Lower lobe of right lung (tissue), 2 donors: Measurements from ENCODE around the gene ADGRL1. TPM values are rescaled to one million over a fixed set of nuclear protein-coding genes. Genes with fewer than 3 reads are reported as not detected.
A peak's percentile ranks its signal among the peaks of the same experiment; 100 is the strongest.

Experiments
- ATAC-seq, 2 donors: fragments of 200-7000 bp; cut with Tn5 transposase; one replicate each; pipeline ENCODE4 v1.9.1; 2020 to 2022; ENCODE audit warnings: mild to moderate bottlenecking in 2 of 2, moderate library complexity in 2 of 2
- DNase-seq: peaks from one replicate; pipeline ENCODE4 v3.0.0-alpha.2; 2020
- H3K27ac ChIP-seq: fragments of 200-600 bp; one replicate; pipeline ENCODE4 v1.8.0; 2022
- H3K27me3 ChIP-seq: fragments of 200-600 bp; one replicate; pipeline ENCODE4 v1.8.0; 2022; ENCODE audit warnings: low read depth
- H3K36me3 ChIP-seq: fragments of 200-600 bp; one replicate; pipeline ENCODE4 v1.8.0; 2022; ENCODE audit warnings: mild to moderate bottlenecking
- H3K4me1 ChIP-seq: fragments of 200-600 bp; one replicate; pipeline ENCODE4 v1.8.0; 2022
- H3K4me3 ChIP-seq: fragments of 200-600 bp; one replicate; pipeline ENCODE4 v1.8.0; 2022; ENCODE audit warnings: mild to moderate bottlenecking
- H3K9me3 ChIP-seq: fragments of 200-600 bp; one replicate; pipeline ENCODE4 v1.8.0; 2022
- CTCF ChIP-seq: fragments of 200-600 bp; IDR thresholded peaks from one replicate; pipeline ENCODE4 v1.8.0; 2022; ENCODE audit warnings: antibody characterized with exemption, mild to moderate bottlenecking
- intact Hi-C: fragments of 100-400 bp; cut with DNase I; formaldehyde crosslinking; loops from one replicate; pipeline ENCODE4 v1.11.0; 2022
- total RNA-seq: library from RNA; stranded (reverse); fragmentation: NEBNext Ultra II Directional; extraction: Animal tissue kit (Norgen Biotek cat#: 25700); gene quantifications from one replicate; pipeline ENCODE4 v1.2.1, GENCODE V29; 2021
- donor health status: DM: no; HTN: yes; CAD: no; lungs with severe emphysema.

Gene ADGRL1
- total RNA-seq, 1 donor from 2014 or later, result 28.7 TPM

GRCh38 chr19:14177496-14178074 is 28.4 kb downstream of the ADGRL1 start:
- no peak overlapping the region for H3K27ac ChIP-seq
- DNase-seq (no peak), ATAC-seq (no peak)
- intact Hi-C loops, result no loop called here
- H3K36me3 ChIP-seq, result peaks cover 32% of the 10 kb centered on the region
- no peaks in the 10 kb centered on the region for H3K4me1 ChIP-seq
- H3K4me3 ChIP-seq, result no peak overlapping the region
- TF ChIP-seq CTCF, result no peak
- no peaks in the 10 kb centered on the region for H3K9me3 ChIP-seq
- no peaks in the 10 kb centered on the region for H3K27me3 ChIP-seq

GRCh38 chr19:14175351-14175792 is 30.6 kb downstream of the ADGRL1 start:
- DNase-seq (no peak), ATAC-seq (no peak)
- no peaks in the 10 kb centered on the region for H3K27me3 ChIP-seq
- H3K27ac ChIP-seq, result no peak overlapping the region
- H3K9me3 ChIP-seq, result no peaks in the 10 kb centered on the region
- H3K4me1 ChIP-seq, result no peaks in the 10 kb centered on the region
- no peak overlapping the region for H3K4me3 ChIP-seq
- H3K36me3 ChIP-seq, result peaks cover 49% of the 10 kb centered on the region
- intact Hi-C loops, result no loop called here
- TF ChIP-seq CTCF, result no peak

- intact Hi-C loops, result no loop called here
- H3K4me1 ChIP-seq, result no peaks in the 10 kb centered on the region
- no peak overlapping the region for H3K4me3 ChIP-seq
- ATAC-seq (no peak), DNase-seq (no peak)
- H3K27ac ChIP-seq, result no peak overlapping the region
- peaks cover 54% of the 10 kb centered on the region for H3K36me3 ChIP-seq
- H3K9me3 ChIP-seq, result no peaks in the 10 kb centered on the region
- H3K27me3 ChIP-seq, result no peaks in the 10 kb centered on the region
- TF ChIP-seq CTCF, result no peak
Observed at GRCh38 chr19:14174883-14175282, 31.1 kb downstream of the ADGRL1 start.

- DNase-seq (no peak), ATAC-seq (no peak)
- Histone ChIP-seq H3K4me1 (peaks cover 20% of the 10 kb centered on the region), H3K9me3 (no peaks in the 10 kb centered on the region), H3K36me3 (peaks cover 48% of the 10 kb centered on the region), H3K27me3 (no peaks in the 10 kb centered on the region), H3K4me3 (no peak overlapping the region), H3K27ac (no peak overlapping the region)
- intact Hi-C loops, result no loop called here
- TF ChIP-seq CTCF, result no peak
Observed at GRCh38 chr19:14168993-14169392, 37.0 kb downstream of the ADGRL1 start.

GRCh38 chr19:14168259-14168972 is 37.6 kb downstream of the ADGRL1 start:
- Histone ChIP-seq H3K27me3 (no peaks in the 10 kb centered on the region), H3K4me1 (peaks cover 20% of the 10 kb centered on the region), H3K27ac (peak overlapping the region; percentile 71), H3K9me3 (no peaks in the 10 kb centered on the region), H3K36me3 (peaks cover 45% of the 10 kb centered on the region), H3K4me3 (no peak overlapping the region)
- ATAC-seq, result no peak
- intact Hi-C loops, result no loop called here
- no peak for TF ChIP-seq CTCF
- DNase-seq, result no peak
